Peyer's patch (tissue), 4 donors: ENCODE data around the gene ZDHHC18.

Experiments
- POLR2A ChIP-seq, 2 donors: fragments of 450-650 bp; IDR thresholded peaks; one replicate each; pipeline ENCODE4 v1.5.1; 2017; ENCODE audit warnings: antibody characterized with exemption in 2 of 2, mild to moderate bottlenecking in 2 of 2, moderate library complexity in 2 of 2
- TF ChIP-seq, protein P1 (sequence below), 6 experiments: fragments of 450-650 bp in 4 of 6; fragments of 200-600 bp in 2 of 6; sonication (generic) in 1 of 6; IDR thresholded peaks; one replicate each; pipeline ENCODE4 v1.5.1; 2017 to 2019; ENCODE audit warnings: antibody characterized with exemption in 6 of 6, mild to moderate bottlenecking in 3 of 6, moderate library complexity in 1 of 6

DNA sequence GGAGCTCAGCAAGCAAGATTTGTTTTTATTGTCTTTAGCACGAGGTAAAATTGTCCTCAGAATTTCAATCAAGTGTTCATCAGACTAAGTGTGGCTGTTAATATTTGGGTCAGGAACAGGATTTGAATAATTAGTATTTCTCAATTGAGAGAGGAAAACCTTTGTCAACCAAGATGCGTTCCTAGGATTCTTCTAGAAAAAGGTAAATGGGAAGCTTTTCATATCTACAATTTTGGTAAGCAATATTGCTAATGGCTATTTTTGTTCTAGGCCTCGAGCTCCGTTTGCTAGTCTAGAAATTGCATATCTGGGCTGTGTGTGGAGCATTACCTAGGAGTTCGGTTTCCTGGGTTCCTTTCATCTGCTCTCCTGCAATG is 42.9 kb upstream of the ZDHHC18 start:
- TF ChIP-seq, protein P1, sequence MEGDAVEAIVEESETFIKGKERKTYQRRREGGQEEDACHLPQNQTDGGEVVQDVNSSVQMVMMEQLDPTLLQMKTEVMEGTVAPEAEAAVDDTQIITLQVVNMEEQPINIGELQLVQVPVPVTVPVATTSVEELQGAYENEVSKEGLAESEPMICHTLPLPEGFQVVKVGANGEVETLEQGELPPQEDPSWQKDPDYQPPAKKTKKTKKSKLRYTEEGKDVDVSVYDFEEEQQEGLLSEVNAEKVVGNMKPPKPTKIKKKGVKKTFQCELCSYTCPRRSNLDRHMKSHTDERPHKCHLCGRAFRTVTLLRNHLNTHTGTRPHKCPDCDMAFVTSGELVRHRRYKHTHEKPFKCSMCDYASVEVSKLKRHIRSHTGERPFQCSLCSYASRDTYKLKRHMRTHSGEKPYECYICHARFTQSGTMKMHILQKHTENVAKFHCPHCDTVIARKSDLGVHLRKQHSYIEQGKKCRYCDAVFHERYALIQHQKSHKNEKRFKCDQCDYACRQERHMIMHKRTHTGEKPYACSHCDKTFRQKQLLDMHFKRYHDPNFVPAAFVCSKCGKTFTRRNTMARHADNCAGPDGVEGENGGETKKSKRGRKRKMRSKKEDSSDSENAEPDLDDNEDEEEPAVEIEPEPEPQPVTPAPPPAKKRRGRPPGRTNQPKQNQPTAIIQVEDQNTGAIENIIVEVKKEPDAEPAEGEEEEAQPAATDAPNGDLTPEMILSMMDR (IDR thresholded peaks at IDR 0.05) = no peak
- TF ChIP-seq POLR2A (IDR thresholded peaks at IDR 0.05) = no peak
